ENCODE measurements around the gene OR52L1.

DNA sequence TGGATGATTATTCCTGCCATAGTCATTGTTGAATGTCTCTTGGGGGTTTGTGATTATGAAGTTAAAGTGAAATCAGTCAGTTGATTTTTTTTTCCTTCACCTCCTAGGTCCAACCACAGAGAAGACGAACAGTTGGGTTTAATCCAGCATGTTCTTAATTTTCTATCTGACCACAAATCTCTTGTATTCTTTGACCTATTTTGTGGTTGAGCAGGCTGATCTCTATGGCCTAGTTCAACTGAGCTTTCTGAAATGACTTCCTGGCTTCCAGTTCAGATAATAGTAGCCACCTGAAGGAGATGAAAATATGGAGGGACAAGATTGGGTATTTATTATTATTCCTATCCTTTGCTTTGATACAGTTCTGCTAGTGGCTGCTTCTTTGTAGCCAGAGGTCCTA, 13.3 kb downstream of the OR52L1 start:
- TF ChIP-seq, protein P1, sequence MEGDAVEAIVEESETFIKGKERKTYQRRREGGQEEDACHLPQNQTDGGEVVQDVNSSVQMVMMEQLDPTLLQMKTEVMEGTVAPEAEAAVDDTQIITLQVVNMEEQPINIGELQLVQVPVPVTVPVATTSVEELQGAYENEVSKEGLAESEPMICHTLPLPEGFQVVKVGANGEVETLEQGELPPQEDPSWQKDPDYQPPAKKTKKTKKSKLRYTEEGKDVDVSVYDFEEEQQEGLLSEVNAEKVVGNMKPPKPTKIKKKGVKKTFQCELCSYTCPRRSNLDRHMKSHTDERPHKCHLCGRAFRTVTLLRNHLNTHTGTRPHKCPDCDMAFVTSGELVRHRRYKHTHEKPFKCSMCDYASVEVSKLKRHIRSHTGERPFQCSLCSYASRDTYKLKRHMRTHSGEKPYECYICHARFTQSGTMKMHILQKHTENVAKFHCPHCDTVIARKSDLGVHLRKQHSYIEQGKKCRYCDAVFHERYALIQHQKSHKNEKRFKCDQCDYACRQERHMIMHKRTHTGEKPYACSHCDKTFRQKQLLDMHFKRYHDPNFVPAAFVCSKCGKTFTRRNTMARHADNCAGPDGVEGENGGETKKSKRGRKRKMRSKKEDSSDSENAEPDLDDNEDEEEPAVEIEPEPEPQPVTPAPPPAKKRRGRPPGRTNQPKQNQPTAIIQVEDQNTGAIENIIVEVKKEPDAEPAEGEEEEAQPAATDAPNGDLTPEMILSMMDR (IDR thresholded peaks at IDR 0.05; ENCODE audit: low read depth, low read length, missing input control) = no peak
- TF ChIP-seq, protein P2, sequence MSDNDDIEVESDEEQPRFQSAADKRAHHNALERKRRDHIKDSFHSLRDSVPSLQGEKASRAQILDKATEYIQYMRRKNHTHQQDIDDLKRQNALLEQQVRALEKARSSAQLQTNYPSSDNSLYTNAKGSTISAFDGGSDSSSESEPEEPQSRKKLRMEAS (IDR thresholded peaks at IDR 0.05) = no peak
- TF ChIP-seq, protein P3, sequence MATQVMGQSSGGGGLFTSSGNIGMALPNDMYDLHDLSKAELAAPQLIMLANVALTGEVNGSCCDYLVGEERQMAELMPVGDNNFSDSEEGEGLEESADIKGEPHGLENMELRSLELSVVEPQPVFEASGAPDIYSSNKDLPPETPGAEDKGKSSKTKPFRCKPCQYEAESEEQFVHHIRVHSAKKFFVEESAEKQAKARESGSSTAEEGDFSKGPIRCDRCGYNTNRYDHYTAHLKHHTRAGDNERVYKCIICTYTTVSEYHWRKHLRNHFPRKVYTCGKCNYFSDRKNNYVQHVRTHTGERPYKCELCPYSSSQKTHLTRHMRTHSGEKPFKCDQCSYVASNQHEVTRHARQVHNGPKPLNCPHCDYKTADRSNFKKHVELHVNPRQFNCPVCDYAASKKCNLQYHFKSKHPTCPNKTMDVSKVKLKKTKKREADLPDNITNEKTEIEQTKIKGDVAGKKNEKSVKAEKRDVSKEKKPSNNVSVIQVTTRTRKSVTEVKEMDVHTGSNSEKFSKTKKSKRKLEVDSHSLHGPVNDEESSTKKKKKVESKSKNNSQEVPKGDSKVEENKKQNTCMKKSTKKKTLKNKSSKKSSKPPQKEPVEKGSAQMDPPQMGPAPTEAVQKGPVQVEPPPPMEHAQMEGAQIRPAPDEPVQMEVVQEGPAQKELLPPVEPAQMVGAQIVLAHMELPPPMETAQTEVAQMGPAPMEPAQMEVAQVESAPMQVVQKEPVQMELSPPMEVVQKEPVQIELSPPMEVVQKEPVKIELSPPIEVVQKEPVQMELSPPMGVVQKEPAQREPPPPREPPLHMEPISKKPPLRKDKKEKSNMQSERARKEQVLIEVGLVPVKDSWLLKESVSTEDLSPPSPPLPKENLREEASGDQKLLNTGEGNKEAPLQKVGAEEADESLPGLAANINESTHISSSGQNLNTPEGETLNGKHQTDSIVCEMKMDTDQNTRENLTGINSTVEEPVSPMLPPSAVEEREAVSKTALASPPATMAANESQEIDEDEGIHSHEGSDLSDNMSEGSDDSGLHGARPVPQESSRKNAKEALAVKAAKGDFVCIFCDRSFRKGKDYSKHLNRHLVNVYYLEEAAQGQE (IDR thresholded peaks at IDR 0.05) = no peak
- TF ChIP-seq, protein P4, sequence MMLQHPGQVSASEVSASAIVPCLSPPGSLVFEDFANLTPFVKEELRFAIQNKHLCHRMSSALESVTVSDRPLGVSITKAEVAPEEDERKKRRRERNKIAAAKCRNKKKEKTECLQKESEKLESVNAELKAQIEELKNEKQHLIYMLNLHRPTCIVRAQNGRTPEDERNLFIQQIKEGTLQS (IDR thresholded peaks at IDR 0.05) = no peak
- TF ChIP-seq JUND (IDR thresholded peaks at IDR 0.05) (no peak), TAF1 (conservative IDR thresholded peaks at IDR 0.05) (no peak), GABPA (IDR thresholded peaks at IDR 0.05 in 1 of 2, conservative IDR thresholded peaks at IDR 0.05 in 1 of 2) (no peak), SP1 (IDR thresholded peaks at IDR 0.05) (no peak), RAD21 (IDR thresholded peaks at IDR 0.05) (no peak), YY1 (IDR thresholded peaks at IDR 0.05) (no peak)
- TF ChIP-seq, protein P5, sequence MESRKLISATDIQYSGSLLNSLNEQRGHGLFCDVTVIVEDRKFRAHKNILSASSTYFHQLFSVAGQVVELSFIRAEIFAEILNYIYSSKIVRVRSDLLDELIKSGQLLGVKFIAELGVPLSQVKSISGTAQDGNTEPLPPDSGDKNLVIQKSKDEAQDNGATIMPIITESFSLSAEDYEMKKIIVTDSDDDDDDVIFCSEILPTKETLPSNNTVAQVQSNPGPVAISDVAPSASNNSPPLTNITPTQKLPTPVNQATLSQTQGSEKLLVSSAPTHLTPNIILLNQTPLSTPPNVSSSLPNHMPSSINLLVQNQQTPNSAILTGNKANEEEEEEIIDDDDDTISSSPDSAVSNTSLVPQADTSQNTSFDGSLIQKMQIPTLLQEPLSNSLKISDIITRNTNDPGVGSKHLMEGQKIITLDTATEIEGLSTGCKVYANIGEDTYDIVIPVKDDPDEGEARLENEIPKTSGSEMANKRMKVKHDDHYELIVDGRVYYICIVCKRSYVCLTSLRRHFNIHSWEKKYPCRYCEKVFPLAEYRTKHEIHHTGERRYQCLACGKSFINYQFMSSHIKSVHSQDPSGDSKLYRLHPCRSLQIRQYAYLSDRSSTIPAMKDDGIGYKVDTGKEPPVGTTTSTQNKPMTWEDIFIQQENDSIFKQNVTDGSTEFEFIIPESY (IDR thresholded peaks at IDR 0.05) = no peak
